ENCODE measurements around the gene RASL11B.
"Not testable (repeated sequence)": the region's sequence is repeated elsewhere in the genome, so short reads cannot be mapped to it uniquely, and the experiment has no call there.

RASL11B gene

GRCh38 chr4:52824270-52824602 is 37.9 kb upstream of the RASL11B start:
- H3K9me3 ChIP-seq (ENCODE audit: severe bottlenecking) = no peaks in the 10 kb centered on the region
- no peak overlapping the region for H3K27ac ChIP-seq
- DNase-seq = no peak
- H3K4me3 ChIP-seq (ENCODE audit: low read depth, low read length) = no peak overlapping the region
- TF ChIP-seq CTCF (IDR thresholded peaks at IDR 0.05; ENCODE audit: low read depth, low read length) = no peak
- H3K36me3 ChIP-seq = no peaks in the 10 kb centered on the region
- H3K27me3 ChIP-seq (ENCODE audit: insufficient read depth, low read depth, severe bottlenecking) = peaks cover 47% of the 10 kb centered on the region

- H3K27me3 ChIP-seq (ENCODE audit: insufficient read depth, low read depth, severe bottlenecking) = peaks cover 47% of the 10 kb centered on the region
- H3K27ac ChIP-seq = no peak overlapping the region
- H3K4me3 ChIP-seq (ENCODE audit: low read depth, low read length) = no peak overlapping the region
- TF ChIP-seq CTCF (IDR thresholded peaks at IDR 0.05; ENCODE audit: low read depth, low read length) = no peak
- no peaks in the 10 kb centered on the region for H3K9me3 ChIP-seq (ENCODE audit: severe bottlenecking)
- DNase-seq = no peak
- H3K36me3 ChIP-seq = no peaks in the 10 kb centered on the region
Measured at GRCh38 chr4:52824603-52825459, 37.3 kb upstream of the RASL11B start.

- DNase-seq = no peak
- H3K4me3 ChIP-seq (ENCODE audit: low read depth, low read length) = no peak overlapping the region
- no peak for TF ChIP-seq CTCF (IDR thresholded peaks at IDR 0.05; ENCODE audit: low read depth, low read length)
- no peak overlapping the region for H3K27ac ChIP-seq
- H3K27me3 ChIP-seq (ENCODE audit: insufficient read depth, low read depth, severe bottlenecking) = peaks cover 47% of the 10 kb centered on the region
- no peaks in the 10 kb centered on the region for H3K36me3 ChIP-seq
- H3K9me3 ChIP-seq (ENCODE audit: severe bottlenecking) = no peaks in the 10 kb centered on the region
Measured at GRCh38 chr4:52825460-52826090, 36.5 kb upstream of the RASL11B start.

GRCh38 chr4:52833941-52834525 is 28.1 kb upstream of the RASL11B start:
- no peaks in the 10 kb centered on the region for H3K36me3 ChIP-seq
- DNase-seq = no peak
- no peak overlapping the region for H3K27ac ChIP-seq
- no peaks in the 10 kb centered on the region for H3K9me3 ChIP-seq (ENCODE audit: severe bottlenecking)
- no peak for TF ChIP-seq CTCF (IDR thresholded peaks at IDR 0.05; ENCODE audit: low read depth, low read length)
- peaks cover 78% of the 10 kb centered on the region for H3K27me3 ChIP-seq (ENCODE audit: insufficient read depth, low read depth, severe bottlenecking)
- H3K4me3 ChIP-seq (ENCODE audit: low read depth, low read length) = no peak overlapping the region

GRCh38 chr4:52834641-52835456 is 27.3 kb upstream of the RASL11B start:
- H3K27me3 ChIP-seq (ENCODE audit: insufficient read depth, low read depth, severe bottlenecking) = peaks cover 86% of the 10 kb centered on the region
- H3K27ac ChIP-seq; H3K4me3 ChIP-seq (ENCODE audit: low read depth, low read length); H3K9me3 ChIP-seq (ENCODE audit: severe bottlenecking); DNase-seq; H3K36me3 ChIP-seq: not testable (repeated sequence)

GRCh38 chr4:52836120-52836519 is 26.0 kb upstream of the RASL11B start:
- no peak for TF ChIP-seq CTCF (IDR thresholded peaks at IDR 0.05; ENCODE audit: low read depth, low read length)
- no peak for DNase-seq
- Histone ChIP-seq H3K36me3 (no peaks in the 10 kb centered on the region), H3K27me3 (ENCODE audit: insufficient read depth, low read depth, severe bottlenecking) (peaks cover 92% of the 10 kb centered on the region), H3K27ac (no peak overlapping the region), H3K4me3 (ENCODE audit: low read depth, low read length) (no peak overlapping the region), H3K9me3 (ENCODE audit: severe bottlenecking) (no peaks in the 10 kb centered on the region)
